Measurements from ENCODE around the gene TYMS.

TYMS gene

GRCh38 chr18:623761-624620 lies 33.5 kb upstream of the TYMS start:
- no peaks in the 10 kb centered on the region for H3K36me3 Mint-ChIP-seq
- no peaks in the 10 kb centered on the region for H3K4me1 Mint-ChIP-seq
- DNase-seq: peak; percentile 79
- H3K27ac Mint-ChIP-seq: no peak overlapping the region
- CTCF ChIA-PET: interaction anchor here (0.8 to 7.3 kb wide), 28 partner anchors 8 to 338 kb away, joined by 3 to 89 read pairs (median 4); partner anchors contain the start of genes ENOSF1 and TYMS
- H3K9me3 Mint-ChIP-seq: no peaks in the 10 kb centered on the region
- H3K4me3 Mint-ChIP-seq: no peak overlapping the region
- H3K27me3 Mint-ChIP-seq: peaks cover 36% of the 10 kb centered on the region

- no peak overlapping the region for H3K27ac Mint-ChIP-seq
- H3K36me3 Mint-ChIP-seq: no peaks in the 10 kb centered on the region
- no peak overlapping the region for H3K4me3 Mint-ChIP-seq
- no peaks in the 10 kb centered on the region for H3K4me1 Mint-ChIP-seq
- DNase-seq: no peak
- peaks cover 43% of the 10 kb centered on the region for H3K27me3 Mint-ChIP-seq
- CTCF ChIA-PET: interaction anchor here (0.5 to 6.8 kb wide), 8 partner anchors 9 to 212 kb away, joined by 3 to 85 read pairs (median 4); partner anchors contain the start of gene ENOSF1
- H3K9me3 Mint-ChIP-seq: no peaks in the 10 kb centered on the region
Observed at GRCh38 chr18:627231-627630, 30.2 kb upstream of the TYMS start.

DNA sequence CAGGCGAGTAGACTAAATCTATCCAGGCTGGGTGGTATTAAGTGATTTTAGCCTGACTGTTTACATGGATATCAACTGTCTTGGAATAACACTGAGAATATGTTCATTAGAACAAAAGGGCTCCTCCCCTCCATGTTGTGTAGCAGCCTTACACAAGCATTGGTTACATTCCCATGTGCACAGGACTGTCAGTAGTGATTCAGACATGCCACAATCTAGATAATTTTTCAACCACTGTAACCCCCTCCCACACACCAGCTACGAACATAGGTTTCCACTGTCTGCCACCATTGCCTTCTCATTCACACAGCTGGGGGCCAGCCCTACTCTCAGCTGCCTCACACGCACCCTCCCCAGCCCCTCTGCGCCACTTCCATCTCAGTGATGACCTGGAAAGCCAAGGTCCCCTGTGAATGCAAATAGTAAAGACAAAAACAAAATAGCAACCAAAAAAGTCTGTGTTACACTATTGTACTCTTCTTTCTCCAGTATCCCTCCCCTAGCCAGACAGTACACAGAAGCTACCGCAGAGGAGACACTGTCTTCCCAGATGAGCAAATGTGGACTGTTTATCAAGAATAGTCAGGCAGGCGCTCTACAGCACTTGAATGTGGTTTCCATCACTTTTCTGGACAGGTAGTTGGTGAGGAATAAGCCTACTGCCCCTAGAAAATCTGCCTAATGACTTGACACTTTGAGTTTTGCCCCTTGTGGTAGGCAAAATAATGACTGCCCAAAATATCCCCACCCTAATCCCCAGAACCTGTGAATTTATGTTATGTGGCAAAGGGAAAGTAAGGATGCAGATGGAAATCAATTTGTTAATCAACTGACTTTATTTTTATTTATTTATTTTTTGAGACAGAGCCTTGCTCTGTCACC lies 27.9 kb upstream of the TYMS start:
- no peak for DNase-seq
- peaks cover 34% of the 10 kb centered on the region for H3K27me3 Mint-ChIP-seq
- no peak overlapping the region for H3K4me3 Mint-ChIP-seq
- H3K4me1 Mint-ChIP-seq: no peaks in the 10 kb centered on the region
- no peaks in the 10 kb centered on the region for H3K9me3 Mint-ChIP-seq
- no peak overlapping the region for H3K27ac Mint-ChIP-seq
- CTCF ChIA-PET: interaction anchor here (1.2 kb wide), 1 partner anchor 9 kb away, joined by 4 read pairs; no protein-coding TSS in a partner anchor
- H3K36me3 Mint-ChIP-seq: no peaks in the 10 kb centered on the region

GRCh38 chr18:631560-631959 lies 25.9 kb upstream of the TYMS start:
- peaks cover 36% of the 10 kb centered on the region for H3K27me3 Mint-ChIP-seq
- H3K36me3 Mint-ChIP-seq: no peaks in the 10 kb centered on the region
- no peaks in the 10 kb centered on the region for H3K4me1 Mint-ChIP-seq
- CTCF ChIA-PET: interaction anchor here (1.0 to 1.4 kb wide), 5 partner anchors 12 to 208 kb away, joined by 3 to 6 read pairs (median 3); partner anchors contain the start of gene TYMS
- H3K27ac Mint-ChIP-seq: no peak overlapping the region
- no peaks in the 10 kb centered on the region for H3K9me3 Mint-ChIP-seq
- no peak overlapping the region for H3K4me3 Mint-ChIP-seq
- DNase-seq: no peak

- H3K36me3 Mint-ChIP-seq: no peaks in the 10 kb centered on the region
- CTCF ChIA-PET: interaction anchor here (1.5 kb wide), 1 partner anchor 10 kb away, joined by 12 read pairs; no protein-coding TSS in a partner anchor
- H3K27me3 Mint-ChIP-seq: peaks cover 29% of the 10 kb centered on the region
- H3K9me3 Mint-ChIP-seq: no peaks in the 10 kb centered on the region
- no peak for DNase-seq
- no peaks in the 10 kb centered on the region for H3K4me1 Mint-ChIP-seq
- H3K27ac Mint-ChIP-seq: no peak overlapping the region
- no peak overlapping the region for H3K4me3 Mint-ChIP-seq
Observed at GRCh38 chr18:634551-635045, 22.9 kb upstream of the TYMS start.

DNA sequence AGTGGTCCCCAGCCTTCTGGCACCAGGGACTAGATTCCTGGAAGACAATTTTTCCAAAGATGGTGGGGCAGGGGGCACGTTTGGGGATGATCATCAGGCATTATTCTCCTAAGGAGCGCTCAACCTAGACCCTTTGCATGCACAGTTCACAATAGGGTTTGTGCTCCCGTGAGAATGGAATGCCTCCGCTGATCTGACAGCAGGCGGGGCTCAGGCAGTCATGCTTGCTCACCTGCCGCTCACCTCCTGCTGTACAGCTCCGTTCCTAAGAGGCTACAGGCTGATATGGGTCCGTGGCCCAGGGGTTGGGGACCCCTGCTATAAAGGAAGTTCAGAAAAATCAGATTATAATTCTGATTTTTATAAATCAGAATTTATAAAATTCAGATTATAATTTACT lies 22.3 kb upstream of the TYMS start:
- DNase-seq: no peak
- Mint-ChIP-seq H3K27me3 (peaks cover 30% of the 10 kb centered on the region), H3K9me3 (no peaks in the 10 kb centered on the region), H3K4me1 (no peaks in the 10 kb centered on the region), H3K27ac (no peak overlapping the region), H3K4me3 (no peak overlapping the region), H3K36me3 (no peaks in the 10 kb centered on the region)
- CTCF ChIA-PET: interaction anchor here (1.5 kb wide), 1 partner anchor 11 kb away, joined by 12 read pairs; no protein-coding TSS in a partner anchor

DNA sequence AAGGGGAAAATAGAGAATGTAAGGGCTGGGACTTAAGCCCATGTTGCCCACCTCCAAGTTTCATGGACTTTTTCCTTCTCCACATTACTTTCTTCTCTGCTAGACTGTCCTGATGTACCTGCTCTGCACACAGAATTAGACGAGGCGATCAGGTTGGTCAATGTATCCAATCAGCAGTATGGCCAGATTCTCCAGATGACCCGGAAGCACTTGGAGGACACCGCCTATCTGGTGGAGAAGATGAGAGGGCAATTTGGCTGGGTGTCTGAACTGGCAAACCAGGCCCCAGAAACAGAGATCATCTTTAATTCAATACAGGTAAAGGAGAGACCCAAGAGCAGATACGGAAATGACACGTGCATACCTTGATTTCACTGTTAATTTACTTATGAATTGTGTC lies 16.2 kb upstream of the TYMS start:
- Mint-ChIP-seq H3K4me1 (no peaks in the 10 kb centered on the region), H3K27me3 (peaks cover 33% of the 10 kb centered on the region), H3K36me3 (no peaks in the 10 kb centered on the region), H3K4me3 (no peak overlapping the region), H3K27ac (no peak overlapping the region), H3K9me3 (no peaks in the 10 kb centered on the region)
- CTCF ChIA-PET: interaction anchor here (1.2 kb wide), 1 partner anchor 14 kb away, joined by 6 read pairs; no protein-coding TSS in a partner anchor
- DNase-seq: no peak

DNA sequence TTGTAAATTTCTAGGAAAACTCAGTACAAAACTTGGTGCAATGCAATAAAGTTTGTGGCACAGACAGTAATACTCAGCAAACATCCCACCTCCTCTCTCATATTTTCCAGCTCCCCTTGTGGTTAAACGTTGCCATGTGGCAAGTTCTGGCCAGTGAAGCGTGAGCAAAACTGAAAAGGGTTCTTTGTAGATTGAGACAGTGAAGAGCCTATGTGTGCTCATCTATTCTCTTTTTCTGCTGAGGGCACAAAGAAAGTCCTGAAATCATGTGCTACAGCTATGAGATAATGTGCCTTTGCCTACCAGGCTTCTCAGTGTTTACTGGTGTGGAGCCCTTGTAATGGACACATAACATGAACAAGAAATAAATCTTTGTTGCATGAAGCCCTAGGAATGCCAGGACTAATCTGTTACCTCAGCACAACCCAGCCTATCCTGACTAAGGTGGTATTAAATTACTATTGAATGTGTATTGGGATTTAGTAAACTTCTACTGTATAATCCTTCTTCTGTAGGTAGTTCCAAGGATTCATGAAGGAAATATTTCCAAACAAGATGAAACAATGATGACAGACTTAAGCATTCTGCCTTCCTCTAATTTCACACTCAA lies 13.0 kb upstream of the TYMS start:
- H3K4me1 Mint-ChIP-seq: peaks cover 2% of the 10 kb centered on the region
- no peak for DNase-seq
- H3K27me3 Mint-ChIP-seq: peaks cover 39% of the 10 kb centered on the region
- no peaks in the 10 kb centered on the region for H3K9me3 Mint-ChIP-seq
- H3K36me3 Mint-ChIP-seq: peaks cover 2% of the 10 kb centered on the region
- CTCF ChIA-PET: no interaction called here
- no peak overlapping the region for H3K27ac Mint-ChIP-seq
- H3K4me3 Mint-ChIP-seq: no peak overlapping the region

- H3K9me3 Mint-ChIP-seq: no peaks in the 10 kb centered on the region
- CTCF ChIA-PET: interaction anchor here (0.9 to 1.0 kb wide), 2 partner anchors 23 to 192 kb away, joined by 3 to 5 read pairs; no protein-coding TSS in a partner anchor
- H3K4me3 Mint-ChIP-seq: no peak overlapping the region
- peaks cover 15% of the 10 kb centered on the region for H3K4me1 Mint-ChIP-seq
- H3K27ac Mint-ChIP-seq: no peak overlapping the region
- H3K36me3 Mint-ChIP-seq: peaks cover 4% of the 10 kb centered on the region
- H3K27me3 Mint-ChIP-seq: peaks cover 26% of the 10 kb centered on the region
- DNase-seq: no peak
Observed at GRCh38 chr18:647304-647703, 10.1 kb upstream of the TYMS start.

- no peak overlapping the region for H3K27ac Mint-ChIP-seq
- no peak for DNase-seq
- H3K4me3 Mint-ChIP-seq: no peak overlapping the region
- CTCF ChIA-PET: interaction anchor here (1.0 to 1.2 kb wide), 2 partner anchors 17 to 25 kb away, joined by 3 read pairs; no protein-coding TSS in a partner anchor
- peaks cover 17% of the 10 kb centered on the region for H3K4me1 Mint-ChIP-seq
- no peaks in the 10 kb centered on the region for H3K9me3 Mint-ChIP-seq
- peaks cover 4% of the 10 kb centered on the region for H3K36me3 Mint-ChIP-seq
- H3K27me3 Mint-ChIP-seq: peaks cover 18% of the 10 kb centered on the region
Observed at GRCh38 chr18:649341-649740, 8.1 kb upstream of the TYMS start.

- peak; percentile 73 for DNase-seq
- Mint-ChIP-seq H3K27ac (no peak overlapping the region), H3K4me1 (peaks cover 19% of the 10 kb centered on the region), H3K27me3 (peaks cover 15% of the 10 kb centered on the region), H3K36me3 (peaks cover 4% of the 10 kb centered on the region), H3K4me3 (peak overlapping the region; percentile 14), H3K9me3 (no peaks in the 10 kb centered on the region)
- CTCF ChIA-PET: interaction anchor here (0.6 to 2.2 kb wide), 2 partner anchors 26 to 52 kb away, joined by 3 to 10 read pairs; no protein-coding TSS in a partner anchor
Observed at GRCh38 chr18:650428-650858, 7.0 kb upstream of the TYMS start.

GRCh38 chr18:652131-652530 lies 5.3 kb upstream of the TYMS start:
- Mint-ChIP-seq H3K27me3 (peaks cover 10% of the 10 kb centered on the region), H3K27ac (no peak overlapping the region), H3K4me1 (peaks cover 32% of the 10 kb centered on the region), H3K9me3 (no peaks in the 10 kb centered on the region), H3K36me3 (peaks cover 10% of the 10 kb centered on the region), H3K4me3 (no peak overlapping the region)
- CTCF ChIA-PET: interaction anchor here (0.9 to 2.2 kb wide), 2 partner anchors 28 to 178 kb away, joined by 3 to 10 read pairs; no protein-coding TSS in a partner anchor
- DNase-seq: no peak

DNA sequence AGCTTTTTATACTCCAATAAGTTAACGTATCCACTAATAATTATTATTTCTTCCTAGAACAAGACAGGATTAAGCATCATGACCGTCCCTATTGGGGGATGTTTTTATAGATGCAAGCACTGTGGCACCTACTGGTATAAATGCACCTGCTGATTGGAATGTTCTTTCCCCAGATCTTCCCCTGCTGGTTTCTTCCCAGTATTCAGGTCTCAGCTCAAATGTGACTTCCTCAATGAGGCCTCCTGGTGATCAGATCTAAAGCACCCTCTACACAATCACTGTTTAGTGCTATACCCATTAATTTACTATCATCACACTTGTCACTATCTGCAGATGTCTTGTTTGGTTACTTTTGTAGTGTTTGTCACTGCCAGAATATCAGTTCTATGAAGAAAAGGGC lies 3.9 kb upstream of the TYMS start:
- H3K27me3 Mint-ChIP-seq: peaks cover 5% of the 10 kb centered on the region
- H3K36me3 Mint-ChIP-seq: peaks cover 12% of the 10 kb centered on the region
- DNase-seq: no peak
- H3K4me1 Mint-ChIP-seq: peaks cover 32% of the 10 kb centered on the region
- CTCF ChIA-PET: interaction anchor here (0.6 to 2.0 kb wide), 2 partner anchors 29 to 178 kb away, joined by 3 to 8 read pairs; no protein-coding TSS in a partner anchor
- no peak overlapping the region for H3K4me3 Mint-ChIP-seq
- H3K27ac Mint-ChIP-seq: no peak overlapping the region
- H3K9me3 Mint-ChIP-seq: no peaks in the 10 kb centered on the region

All from activated naive CD4-positive, alpha-beta T cell treated with anti-CD3 and anti-CD28 coated beads, Interleukin-2, amount 10 ng/mL, durations not matched to agents 7 days and 5 days (primary cell).